ENCODE data around the gene ADARB2. TPM values are rescaled to one million over a fixed set of nuclear protein-coding genes. Genes with fewer than 3 reads are reported as not detected.

Gene ADARB2
- total and polyA plus RNA-seq, 10 of the 15 experiments (the other 5 are each of a cell fraction or from before 2014, with no cell fraction given), result 0.02 to 4.1 (median 0.76) TPM

DNA sequence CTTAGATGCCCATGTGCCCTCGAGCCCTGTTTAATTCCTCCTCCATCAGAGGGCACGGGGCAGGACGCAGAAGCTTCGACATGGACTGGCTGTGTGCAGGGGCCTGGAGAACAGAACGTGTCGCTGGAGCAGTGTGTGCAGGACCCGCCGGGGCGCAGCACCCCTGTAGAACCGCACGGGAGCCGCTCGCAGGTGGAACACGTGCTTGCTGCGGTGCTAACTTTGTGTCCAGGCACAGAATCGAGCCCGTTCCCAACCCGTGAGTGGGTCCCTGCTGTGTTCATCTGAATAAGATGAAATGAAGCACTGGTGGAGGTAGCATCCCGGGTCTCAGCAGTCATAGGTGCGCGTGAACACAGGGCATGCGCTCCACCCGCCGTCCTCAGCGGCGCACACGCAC, 564.2 kb downstream of the ADARB2 start (continued):
- TF ChIP-seq SREBF1 (IDR thresholded peaks at IDR 0.05; ENCODE audit: low read length) (no peak), NFYB (IDR thresholded peaks at IDR 0.05; ENCODE audit: insufficient read depth, low read depth, low read length) (no peak), RAD51 (IDR thresholded peaks at IDR 0.05) (no peak), KDM1A (IDR thresholded peaks at IDR 0.05; ENCODE audit: borderline replicate concordance) (no peak), NR2C1 (IDR thresholded peaks at IDR 0.05) (no peak), TAF1 (IDR thresholded peaks at IDR 0.05; ENCODE audit: borderline replicate concordance, low read depth, low read length) (no peak), ZNF207 (IDR thresholded peaks at IDR 0.05; ENCODE audit: borderline replicate concordance) (no peak)

DNA sequence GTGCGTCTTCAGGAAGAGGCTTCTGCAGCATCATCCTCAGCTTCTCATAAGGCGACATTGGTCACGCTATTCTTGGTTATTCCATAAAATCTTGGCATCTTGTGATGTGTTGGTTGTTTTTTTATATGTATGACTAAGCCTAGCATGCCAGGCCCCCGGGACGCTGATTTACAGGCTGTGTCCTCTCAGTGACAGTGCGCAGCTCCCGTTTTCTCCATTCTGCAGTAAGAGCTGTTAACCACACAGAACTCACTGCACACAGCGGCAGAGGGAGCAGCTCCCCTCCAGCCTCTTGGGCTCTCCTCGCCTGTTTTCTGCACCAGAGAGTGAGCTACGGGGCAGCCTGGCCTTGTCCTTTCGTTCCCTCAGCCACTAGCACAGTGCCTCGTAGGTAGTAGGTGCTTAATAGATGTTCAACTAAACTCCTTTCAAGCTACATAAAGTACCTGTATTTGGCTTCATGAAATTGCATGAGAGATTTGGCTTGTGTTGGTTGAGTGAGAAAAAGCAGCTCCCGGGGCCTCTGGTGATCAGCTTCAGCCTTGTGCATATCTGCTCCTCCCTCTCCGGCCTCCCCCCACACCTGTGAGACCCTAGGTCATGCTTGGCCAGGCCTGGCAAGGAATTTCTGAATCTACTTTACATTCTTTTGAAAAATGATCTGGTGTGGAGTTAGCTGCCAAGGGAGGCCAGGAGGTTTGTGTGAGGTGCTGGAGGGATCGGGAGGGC, 564.9 kb downstream of the ADARB2 start:
- H3K4me3 ChIP-seq, result no peak overlapping the region
- no peak overlapping the region for H3K9ac ChIP-seq (ENCODE audit: control insufficient read depth, insufficient read depth, low read length)
- H3K4me2 ChIP-seq (ENCODE audit: control insufficient read depth, insufficient read depth), result no peak overlapping the region
- H3K27ac ChIP-seq (ENCODE audit: control insufficient read depth, insufficient read depth), result no peak overlapping the region
- TF ChIP-seq, protein P1, sequence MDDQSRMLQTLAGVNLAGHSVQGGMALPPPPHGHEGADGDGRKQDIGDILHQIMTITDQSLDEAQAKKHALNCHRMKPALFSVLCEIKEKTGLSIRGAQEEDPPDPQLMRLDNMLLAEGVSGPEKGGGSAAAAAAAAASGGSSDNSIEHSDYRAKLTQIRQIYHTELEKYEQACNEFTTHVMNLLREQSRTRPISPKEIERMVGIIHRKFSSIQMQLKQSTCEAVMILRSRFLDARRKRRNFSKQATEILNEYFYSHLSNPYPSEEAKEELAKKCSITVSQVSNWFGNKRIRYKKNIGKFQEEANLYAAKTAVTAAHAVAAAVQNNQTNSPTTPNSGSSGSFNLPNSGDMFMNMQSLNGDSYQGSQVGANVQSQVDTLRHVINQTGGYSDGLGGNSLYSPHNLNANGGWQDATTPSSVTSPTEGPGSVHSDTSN (IDR thresholded peaks at IDR 0.05; ENCODE audit: insufficient replicate concordance, low read depth, low read length), result no peak
- no peak overlapping the region for H2AFZ ChIP-seq (ENCODE audit: control insufficient read depth, low read depth, low read length)
- H4K20me1 ChIP-seq (ENCODE audit: control insufficient read depth, insufficient read depth), result no peaks in the 10 kb centered on the region
- SMC1A ChIA-PET (ENCODE audit: uncharacterized antibody, unreplicated experiment), result no interaction called here
- no peak for ATAC-seq
- CTCF ChIA-PET, result no interaction called here
- POLR2A ChIA-PET, result no interaction called here
- BruUV-seq (replicated peaks), result no TSS peak
- intact Hi-C loops (cut with micrococcal nuclease; ENCODE audit: unreplicated experiment), result no loop called here
- H3K36me3 ChIP-seq (ENCODE audit: control insufficient read depth in 2 of 2, insufficient read depth in 2 of 2, low read length in 1 of 2), result no peaks in the 10 kb centered on the region
- no peaks in the 10 kb centered on the region for H3K4me1 ChIP-seq (ENCODE audit: control insufficient read depth, insufficient read depth, low read length)
- peaks cover 0 to 2% of the 10 kb centered on the region in 2 experiments; a peak in 2 of 4 replicates for H3K27me3 ChIP-seq (replicated peaks in 1 of 2; ENCODE audit: control insufficient read depth in 2 of 2, insufficient read depth in 2 of 2, low read length in 1 of 2)
- RAD21 ChIA-PET (ENCODE audit: unreplicated experiment), result no interaction called here
- no peak for DNase-seq (ENCODE audit: low read depth, low spot score)
- H3K79me2 ChIP-seq (ENCODE audit: control insufficient read depth, insufficient read depth, low read length), result no peaks in the 10 kb centered on the region
- no peaks in the 10 kb centered on the region for H3K9me3 ChIP-seq (replicated peaks; ENCODE audit: control insufficient read depth, insufficient read depth, low read length)
- 35% methylated on average over 15 of the region's 15 CpGs for WGBS (ENCODE audit: insufficient coverage, insufficient replicate concordance, low lambda C conversion rate, missing lambda C conversion rate)
- in situ Hi-C loops (cut with MboI), result no loop called here
- no peak for FAIRE-seq

All from GM12878 (cell line).